Left forelimb (tissue), 1 donor: ENCODE measurements around the gene IL10RB.
A peak's percentile ranks its signal among the peaks of the same experiment; 100 is the strongest.
"Not testable (repeated sequence)": the region's sequence is repeated elsewhere in the genome, so short reads cannot be mapped to it uniquely, and the experiment has no call there.

ENCODE experiments used
- DNase-seq: peaks from one replicate; pipeline ENCODE4 v3.0.0-alpha.2; 2018; ENCODE audit warnings: low spot score

The IL10RB gene

GRCh38 chr21:33302055-33302454, 35.9 kb downstream of the IL10RB start:
- DNase-seq, result no peak

DNA sequence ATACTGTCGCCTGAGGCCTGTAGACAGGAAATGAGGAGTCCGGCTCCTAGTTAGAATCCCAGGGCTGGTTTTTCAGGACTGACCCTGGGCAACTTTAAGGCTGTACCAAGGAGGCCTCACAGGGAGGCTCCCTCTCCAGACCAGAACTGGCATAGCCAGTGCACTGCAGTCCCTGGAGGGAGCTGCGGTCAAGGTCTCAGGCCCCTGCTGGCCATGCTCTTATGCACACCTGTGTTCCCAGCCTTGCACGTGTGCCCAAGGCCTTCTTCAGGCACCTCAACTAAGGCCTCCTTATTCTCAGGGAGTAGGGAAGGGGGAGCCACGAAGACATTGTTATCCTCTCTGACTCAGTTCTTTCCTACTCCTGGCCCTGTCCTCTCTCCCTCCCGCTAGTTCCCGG, 36.6 kb downstream of the IL10RB start:
- no peak for DNase-seq

GRCh38 chr21:33305344-33305671, 39.1 kb downstream of the IL10RB start:
- no peak for DNase-seq

DNA sequence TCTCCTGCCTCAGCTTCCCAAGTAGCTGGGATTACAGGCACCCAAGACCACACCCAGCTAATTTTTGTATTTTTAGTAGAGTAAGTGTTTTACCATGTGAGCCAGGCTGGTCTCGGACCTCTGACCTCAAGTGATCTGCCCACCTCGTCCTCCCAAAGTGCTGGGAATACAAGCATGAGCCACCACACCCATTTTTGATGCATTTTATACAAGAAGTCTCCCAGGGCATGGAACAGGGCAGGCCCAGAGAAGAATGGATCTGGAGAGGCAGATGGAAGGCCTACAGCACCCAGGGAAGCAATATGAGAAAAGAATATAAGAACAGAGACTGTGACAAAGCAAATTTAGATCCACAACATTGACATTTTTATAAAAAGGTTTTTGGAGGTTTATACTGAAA, 39.8 kb downstream of the IL10RB start:
- no peak for DNase-seq

DNA sequence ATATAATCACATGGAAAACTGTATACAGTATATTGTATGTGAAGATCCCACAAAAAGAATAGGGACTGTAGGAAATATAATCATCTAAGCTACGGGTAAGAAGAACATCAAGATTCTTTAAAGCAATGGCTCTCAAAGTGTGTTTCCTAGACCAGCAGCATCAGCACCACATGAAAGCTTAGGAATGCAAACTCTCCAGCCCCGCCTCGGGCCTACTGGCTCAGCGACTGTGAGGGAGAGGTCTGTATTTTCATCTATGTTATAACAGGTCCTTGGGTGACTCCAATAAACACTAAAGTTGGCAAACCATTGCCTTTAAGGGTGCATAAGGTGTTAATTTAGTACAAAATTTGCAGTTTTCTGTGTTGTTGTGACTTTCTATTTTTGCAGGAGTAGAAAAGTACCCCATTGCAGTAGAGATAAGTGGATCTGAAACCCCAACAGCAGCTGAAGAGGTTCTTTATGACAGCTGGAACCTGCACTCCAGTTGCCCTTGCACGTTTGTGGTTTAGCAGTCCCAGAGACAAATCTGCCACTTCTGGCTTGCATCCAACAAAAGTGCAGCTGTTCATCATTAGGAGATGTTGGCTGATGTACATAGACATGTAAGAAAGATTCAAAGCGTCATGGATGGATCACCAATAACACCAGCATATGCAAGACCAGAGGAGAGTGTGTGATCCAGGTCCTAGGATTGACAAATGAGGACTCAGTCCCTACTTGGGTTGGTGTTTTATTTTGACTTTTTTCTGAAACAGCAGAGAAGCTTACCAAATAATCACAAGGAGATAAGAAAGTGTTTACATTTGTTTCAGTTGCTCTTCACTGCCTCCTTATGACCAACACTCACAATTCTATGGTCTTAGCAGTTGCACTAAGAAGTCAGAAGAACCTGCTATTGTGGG, 42.7 kb downstream of the IL10RB start:
- DNase-seq, result no peak

DNA sequence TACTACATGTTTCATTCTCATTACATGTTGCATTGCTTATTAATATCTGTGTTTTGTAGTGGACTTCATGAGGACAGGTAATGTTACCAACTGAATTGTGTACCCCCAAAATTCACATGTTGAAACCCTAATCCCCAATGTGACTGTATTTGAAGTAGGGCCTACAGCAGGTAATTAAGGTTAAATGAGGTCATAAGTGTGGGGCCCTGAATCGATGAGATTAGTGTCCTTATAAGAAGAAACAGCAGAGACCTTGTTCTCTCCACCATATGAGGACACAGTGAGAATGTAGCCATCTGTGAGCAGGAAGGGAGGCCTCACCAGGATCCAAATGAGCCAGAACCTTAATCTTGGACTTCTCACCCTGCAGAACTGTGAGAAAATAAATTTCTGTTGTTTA, 43.6 kb downstream of the IL10RB start:
- DNase-seq, result no peak

GRCh38 chr21:33312121-33312520, 46.0 kb downstream of the IL10RB start:
- no peak for DNase-seq

DNA sequence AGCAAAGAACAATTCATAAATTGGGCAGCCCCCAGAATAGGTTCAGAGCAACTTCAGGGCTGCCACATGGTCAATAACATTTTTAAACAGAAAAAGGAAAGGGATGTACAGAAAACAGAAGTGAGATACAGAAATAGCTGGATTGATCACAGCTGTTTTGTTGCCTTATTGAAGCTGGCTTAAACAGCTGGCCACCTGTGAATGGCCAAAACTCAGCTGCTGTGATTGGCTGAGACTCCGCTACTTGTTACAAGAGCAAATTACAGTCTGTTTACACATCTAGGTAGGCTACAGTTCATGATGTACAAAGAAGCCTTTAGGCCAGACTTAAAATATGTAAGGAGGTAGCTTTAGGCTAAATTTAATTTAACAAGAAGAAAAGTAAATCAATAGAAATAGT, 47.0 kb downstream of the IL10RB start:
- no peak for DNase-seq

DNA sequence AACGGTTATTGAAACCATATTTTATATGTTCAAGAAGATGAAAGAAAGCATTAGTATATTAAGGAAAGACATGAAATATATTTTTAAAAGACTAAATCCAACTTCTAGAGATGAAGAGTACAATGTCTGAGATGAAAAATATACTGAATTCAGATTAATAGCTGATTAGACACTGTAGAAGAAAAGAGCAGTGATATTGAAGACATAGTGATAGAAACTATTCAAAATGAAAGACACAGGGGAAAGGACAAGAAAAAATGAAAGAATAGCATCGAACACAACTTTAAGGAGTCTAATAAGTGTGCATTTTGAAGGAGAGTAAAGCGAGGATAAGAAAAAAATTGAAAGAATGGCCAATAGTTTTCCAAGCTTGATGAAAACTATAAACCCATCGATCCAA, 47.4 kb downstream of the IL10RB start:
- no peak for DNase-seq

- no peak for DNase-seq
Observed at GRCh38 chr21:33314111-33314510, 47.9 kb downstream of the IL10RB start.

- no peak for DNase-seq
Observed at GRCh38 chr21:33315946-33316710, 50.0 kb downstream of the IL10RB start.

- DNase-seq, result no peak
Observed at GRCh38 chr21:33317145-33317544, 51.0 kb downstream of the IL10RB start.

DNA sequence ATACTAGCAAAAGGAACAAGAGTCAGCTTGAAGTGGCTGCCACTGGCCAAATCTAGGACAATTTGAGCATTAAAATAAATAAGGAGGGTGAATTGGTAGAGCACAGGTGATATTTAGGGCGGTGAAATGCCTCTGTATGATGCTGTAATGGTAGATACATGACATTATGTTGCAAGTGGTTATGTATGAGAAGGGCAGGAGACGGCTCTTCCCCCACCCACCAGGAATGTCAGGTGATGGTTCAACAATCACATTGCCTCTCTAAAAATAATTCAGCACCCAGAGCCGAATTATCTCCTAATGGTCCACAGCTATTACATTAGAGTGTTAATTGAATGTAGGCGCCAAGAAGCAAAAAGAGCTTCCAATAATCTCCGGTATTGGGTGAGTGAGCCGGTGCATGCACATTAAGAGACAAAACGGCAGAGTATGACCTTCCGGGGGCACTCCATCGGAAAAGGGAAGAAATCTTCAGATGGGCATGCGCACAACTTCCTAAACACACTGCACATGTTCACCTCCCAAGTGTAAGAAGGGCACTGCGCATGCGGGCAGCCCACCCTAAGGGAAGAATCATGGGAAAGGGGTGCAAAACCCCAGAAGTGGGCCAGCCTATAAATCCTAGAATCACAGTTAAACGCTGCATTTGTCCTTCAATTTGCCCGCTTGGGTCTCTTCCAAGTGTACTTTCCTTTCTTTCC, 51.8 kb downstream of the IL10RB start:
- DNase-seq, result no peak

DNA sequence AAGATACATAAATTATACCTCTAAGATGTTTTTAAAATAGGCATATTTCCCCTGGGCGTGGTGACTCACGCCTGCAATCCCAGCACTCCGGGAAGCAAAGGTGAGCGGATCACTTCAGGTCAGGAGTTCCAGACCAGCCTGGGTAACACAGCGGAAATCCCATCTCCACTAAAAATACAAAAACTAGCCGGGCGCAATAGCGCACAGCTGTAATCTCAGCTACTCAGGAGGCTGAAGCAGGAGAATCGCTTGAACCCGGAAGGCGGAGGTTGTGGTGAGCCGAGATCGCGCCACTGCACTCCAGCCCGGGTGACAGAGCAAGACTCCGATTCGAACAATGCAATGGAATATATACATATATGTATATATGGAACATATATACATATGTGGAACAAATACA, 54.8 kb downstream of the IL10RB start:
- not testable (repeated sequence) for DNase-seq

- DNase-seq, result not testable (repeated sequence)
Observed at GRCh38 chr21:33323610-33324009, 57.4 kb downstream of the IL10RB start.

DNA sequence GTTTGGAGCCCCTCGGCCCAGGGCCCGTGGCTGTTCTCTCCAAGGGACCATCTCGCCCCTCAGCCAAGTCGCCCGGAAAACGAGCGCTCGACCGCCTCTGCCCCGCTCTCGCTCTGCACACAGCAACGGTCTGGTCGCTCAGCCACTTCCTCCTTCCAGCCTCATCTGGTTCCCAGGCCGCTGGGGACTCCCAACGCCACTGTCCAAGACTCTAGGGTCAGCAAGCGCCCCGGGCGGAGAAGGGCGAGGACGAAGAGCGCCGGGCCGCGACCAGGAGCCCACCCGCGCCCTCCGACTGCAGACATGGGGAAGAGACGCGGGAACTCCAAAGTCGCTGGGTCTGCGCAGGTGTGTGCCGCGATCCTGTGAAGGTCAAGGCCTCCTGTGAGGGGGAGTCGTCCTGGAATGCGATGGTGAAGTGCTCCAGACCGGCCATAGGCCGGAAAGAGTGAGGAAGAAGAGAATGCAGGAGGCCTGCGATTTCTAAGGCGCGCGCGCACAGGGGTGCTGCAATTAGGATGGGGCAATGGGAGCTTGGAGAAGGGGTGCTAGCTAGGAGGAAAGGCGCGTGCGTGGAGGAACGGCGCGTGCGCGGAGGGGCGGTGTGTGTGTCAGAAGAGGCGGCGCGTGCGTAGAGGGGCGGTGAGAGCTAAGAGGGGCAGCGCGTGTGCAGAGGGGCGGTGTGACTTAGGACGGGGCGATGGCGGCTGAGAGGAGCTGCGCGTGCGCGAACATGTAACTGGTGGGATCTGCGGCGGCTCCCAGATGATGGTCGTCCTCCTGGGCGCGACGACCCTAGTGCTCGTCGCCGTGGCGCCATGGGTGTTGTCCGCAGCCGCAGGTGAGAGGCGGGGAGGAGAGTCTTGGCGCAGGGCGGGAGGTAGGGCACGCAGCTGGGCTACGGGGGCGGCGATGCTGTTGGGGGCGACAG, 58.4 kb downstream of the IL10RB start, which contains the start of gene IFNAR1:
Gene IFNAR1, plus strand, starts transcription at position 680 of the 931 bp plus-strand sequence. Its CDS starts 86 bp downstream, at position 766.
- peak; percentile 99 for DNase-seq

DNA sequence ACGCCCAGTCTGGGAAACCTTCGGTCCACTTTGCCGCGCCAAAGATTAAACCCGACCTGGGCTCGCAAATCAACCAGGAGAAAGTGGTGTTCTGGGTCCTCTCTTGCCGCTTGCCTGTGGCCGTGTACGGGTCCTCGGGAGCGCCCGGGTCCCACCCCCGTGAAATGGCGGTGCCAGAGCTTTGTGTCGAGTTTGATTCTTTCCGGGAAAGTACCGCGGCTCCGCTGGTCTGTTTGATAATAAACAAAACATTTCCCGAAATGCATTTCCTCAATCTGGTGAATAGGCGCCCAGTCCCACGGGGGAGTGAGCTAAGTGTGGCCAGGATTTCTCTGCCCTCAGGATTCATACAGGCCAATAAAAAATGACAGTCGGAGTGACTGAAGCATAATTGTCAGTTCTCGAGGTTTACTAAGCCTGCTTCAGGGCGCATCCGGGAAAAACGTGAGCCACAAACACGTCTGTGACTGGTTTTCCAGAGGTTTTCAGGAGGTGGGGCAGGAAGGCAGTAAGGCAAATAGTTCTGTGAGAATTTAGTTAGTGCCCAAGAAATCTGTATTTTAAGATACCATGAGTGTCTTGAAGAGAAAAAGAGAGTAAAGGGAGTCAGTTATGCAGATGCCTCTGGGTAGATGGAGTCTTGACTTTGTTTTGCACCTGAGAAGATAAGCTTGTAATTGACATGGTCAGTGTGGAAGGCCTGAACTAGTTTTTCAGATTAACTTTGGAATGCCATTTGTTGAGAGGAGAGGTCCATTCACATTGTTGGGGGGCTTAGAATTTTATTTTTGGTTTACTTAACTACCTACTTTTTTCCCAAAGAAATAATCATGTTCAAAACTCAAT, 59.3 kb downstream of the IL10RB start:
- DNase-seq, result peak; percentile 82

DNA sequence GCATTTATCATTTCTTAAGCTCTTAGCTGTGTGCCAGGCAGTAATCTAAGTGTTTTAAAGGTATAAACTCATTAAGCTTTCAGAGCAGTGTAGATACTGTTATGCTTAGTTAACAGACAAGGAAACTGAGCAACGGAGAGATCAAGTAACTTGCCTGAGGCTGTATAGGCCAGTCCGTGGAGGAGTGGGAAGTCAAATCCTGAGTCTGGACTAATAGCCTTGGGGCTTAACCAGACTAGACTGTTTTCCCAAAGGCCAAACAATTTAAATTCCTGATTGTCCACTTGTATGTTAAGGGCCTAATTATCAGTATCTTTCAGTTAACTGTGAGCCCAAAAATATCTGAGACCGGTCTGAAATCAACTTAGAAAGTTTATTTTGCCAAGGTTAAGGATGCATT, 61.2 kb downstream of the IL10RB start:
- DNase-seq, result no peak

GRCh38 chr21:33327792-33328433, 61.7 kb downstream of the IL10RB start:
- no peak for DNase-seq

DNA sequence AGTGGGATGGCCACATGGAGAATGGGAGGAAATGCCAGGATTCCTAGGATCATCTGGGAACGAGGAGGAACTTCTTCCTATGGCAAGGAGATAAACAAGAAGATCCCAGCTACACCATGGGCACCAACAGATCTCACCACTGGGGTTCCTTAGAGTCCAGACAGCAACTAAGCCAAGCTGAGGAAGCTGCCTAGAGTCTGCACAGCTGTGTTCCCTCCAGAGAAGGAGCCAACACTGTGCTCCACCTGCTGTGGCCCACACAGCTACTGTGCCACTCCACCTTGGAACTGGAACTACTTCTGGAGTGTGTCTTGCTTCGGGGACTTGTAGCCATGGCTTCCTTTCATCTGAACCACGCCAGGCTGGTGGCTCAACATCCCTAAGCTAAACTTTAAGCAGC, 64.6 kb downstream of the IL10RB start:
- DNase-seq, result no peak
